Measurements from ENCODE around the gene OSBPL3.

The OSBPL3 gene

DNA sequence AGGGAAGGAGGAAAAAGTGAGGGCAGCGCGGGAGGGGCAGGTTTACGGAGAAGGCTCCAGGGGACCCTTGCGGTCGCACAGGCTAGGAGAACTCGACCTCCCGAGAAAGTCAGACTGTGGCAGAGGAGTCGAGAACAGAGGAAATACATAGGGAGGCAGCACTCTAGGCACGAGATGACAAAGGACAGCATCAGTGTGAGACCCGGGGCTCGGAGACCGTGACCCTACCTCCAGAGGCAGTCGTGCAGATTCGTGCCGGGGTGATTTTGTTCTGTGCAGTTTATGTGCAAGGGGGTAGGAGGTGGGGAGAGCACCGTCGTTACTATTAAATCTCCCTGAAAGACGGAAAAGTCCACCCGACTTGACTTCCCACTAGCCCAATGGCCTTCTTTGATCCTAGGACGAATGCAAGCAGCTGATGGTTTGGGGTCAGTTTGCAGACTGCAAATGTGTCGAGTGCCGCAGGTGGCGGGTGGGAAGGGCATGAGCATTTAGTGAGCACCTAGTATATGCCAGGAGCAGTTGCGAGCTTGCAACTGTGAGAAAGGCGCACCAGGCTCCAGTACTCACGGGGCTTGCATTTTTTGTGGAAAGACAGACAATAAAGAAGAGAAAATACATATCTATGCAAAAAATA is 674 bp upstream of the OSBPL3 start:
- no peak for DNase-seq

- DNase-seq, result peak; percentile 50
Measured at GRCh38 chr7:24979470-24979862, 512 bp downstream of the OSBPL3 start.

DNA sequence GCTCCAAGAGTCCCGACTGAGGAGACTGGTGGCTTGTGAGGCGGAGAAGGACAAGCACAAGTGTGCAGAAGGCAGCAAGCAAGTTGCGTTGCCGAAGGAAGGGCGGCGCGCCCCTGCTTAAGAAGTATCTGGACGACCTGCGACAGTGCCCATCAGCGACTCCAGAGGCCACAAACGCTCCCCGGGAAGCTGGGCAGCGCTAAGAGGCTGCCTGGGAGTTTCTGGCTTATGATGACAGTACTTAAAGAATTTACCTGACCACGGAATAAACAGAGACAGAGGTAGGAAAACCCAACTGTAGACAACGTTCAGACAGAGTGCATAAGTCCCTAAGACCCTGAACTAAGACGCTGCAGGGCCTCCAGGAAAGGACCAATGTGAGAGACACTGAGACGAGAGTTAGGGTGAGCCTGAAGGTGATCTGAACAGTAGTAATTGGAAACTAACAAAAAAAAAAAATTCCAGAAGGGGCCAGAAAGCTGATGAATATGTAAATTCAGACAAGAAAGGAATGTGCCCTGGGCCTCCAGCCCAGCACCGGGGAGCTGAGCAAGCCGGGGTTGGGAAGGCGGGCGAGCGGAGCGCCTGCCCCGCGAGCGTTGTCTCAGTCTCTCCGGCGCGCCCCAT is 1.0 kb downstream of the OSBPL3 start:
- DNase-seq, result peak; percentile 32

DNA sequence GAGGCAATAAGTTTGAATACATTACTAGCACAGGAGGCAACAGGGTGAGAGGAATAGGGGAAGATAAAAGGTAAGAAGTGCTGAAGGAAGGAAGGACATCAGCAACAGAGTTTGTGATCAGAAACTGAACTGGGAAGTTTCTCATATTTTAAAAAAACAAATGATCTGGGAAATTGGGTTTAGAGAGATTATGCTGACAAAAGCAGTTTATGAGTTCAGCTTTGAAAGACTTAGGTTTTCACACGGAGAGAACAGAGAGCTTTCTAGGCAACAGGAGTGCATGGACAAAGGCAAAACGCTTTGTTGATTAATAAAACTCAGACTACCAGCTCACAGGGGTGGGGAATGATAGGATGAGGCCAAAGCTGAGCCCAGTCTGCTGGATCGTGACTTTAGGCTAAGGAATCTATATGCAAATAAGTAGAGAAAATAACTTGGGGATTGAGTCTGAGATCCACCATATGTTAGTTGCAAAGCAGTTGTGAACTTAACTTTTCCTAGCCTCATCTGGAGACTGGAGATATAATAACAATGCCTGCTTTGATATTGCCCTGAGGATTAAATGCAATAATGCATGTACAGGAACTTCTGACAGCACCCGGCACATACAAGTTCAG is 4.2 kb downstream of the OSBPL3 start:
- no peak for DNase-seq

DNA sequence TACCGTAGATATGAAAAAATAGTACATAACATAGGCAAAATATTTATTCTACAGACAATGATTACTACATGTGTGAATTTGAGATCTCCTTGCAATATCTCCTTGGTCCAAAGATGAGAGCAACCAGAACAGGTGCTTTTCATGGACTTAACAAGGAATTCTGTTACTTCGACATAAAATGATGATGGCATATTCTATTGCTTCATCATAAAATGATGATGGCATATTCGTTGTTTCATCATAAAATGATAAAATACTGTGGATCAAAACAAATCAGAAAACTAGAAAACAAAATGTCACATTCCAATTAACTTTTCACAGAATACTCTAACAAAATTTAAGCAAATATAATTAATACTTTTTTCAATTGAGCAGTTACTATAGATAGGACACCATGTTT is 4.8 kb downstream of the OSBPL3 start:
- DNase-seq, result no peak

DNA sequence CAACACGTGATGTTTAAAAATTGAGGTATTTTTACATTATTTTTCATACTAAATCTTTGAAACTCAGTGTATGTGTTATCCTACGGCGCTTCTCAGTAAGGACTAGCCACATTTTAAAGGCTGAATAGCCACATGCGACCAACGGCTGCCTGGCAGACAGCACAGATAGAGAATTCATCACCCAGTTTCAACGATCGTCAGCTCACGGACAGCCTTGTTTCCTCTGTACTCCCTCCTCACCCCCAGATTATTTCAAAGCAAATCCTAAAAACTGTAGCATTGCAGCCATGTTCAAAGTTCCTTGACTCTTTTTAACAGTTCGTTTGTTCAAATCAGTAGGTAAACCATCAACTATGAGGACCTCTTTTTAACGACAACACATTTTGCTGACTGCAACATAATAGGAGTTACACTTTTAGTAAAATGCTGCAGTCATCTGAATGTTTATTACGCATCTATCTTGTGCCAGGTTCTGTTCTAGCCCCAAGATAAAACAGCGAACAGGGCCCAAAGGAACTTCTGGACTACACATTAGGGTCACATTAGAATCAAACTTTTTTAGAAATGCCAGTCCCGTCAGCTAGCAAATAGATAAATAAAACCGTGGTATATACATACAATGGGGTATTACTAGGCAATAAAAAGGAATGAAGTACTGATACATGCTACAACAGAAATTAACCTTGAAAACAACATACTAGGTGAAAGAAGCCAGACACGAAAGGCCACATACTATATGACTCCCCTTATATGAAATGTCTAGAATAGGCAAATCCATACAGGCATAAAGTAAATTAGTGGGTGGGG is 5.7 kb downstream of the OSBPL3 start:
- DNase-seq, result no peak

- no peak for DNase-seq
Measured at GRCh38 chr7:24972991-24973390, 7.0 kb downstream of the OSBPL3 start.

DNA sequence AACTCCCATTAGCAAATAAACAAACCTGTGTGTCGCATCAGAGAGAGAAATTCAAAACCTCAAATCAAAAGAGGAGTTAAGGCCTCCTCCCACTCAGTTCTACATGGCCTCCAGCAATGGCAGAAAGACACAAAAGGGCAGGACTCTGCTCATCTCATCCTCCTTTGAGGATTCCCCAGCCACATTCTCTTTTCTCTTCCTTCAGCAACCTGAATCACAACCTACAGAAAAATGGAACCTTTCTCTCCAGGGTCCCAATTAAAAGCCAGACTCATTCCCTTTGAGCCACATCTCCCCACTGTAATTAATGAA is 7.9 kb downstream of the OSBPL3 start:
- no peak for DNase-seq

GRCh38 chr7:24971333-24972165 is 8.4 kb downstream of the OSBPL3 start:
- peak; percentile 12 for DNase-seq

- DNase-seq, result no peak
Measured at GRCh38 chr7:24970676-24971075, 9.3 kb downstream of the OSBPL3 start.

DNA sequence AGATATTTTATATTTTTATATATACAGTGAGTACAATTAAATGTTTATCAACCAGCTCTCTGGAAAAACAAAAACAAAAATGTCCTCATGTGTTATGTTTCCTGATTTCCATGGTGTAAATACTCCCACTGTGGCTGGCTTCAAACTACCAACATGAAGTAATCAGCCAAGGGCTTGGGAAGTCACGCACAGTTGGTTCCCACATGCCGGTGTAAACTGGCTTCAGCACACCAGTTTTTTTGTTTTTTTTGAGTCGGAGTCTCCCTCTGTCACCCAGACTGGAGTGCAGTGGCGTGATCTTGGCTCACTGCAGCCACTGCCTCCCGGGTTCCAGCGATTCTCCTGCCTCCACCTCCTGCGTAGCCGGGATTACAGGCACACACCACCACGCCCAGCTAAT is 11.8 kb downstream of the OSBPL3 start:
- no peak for DNase-seq

DNA sequence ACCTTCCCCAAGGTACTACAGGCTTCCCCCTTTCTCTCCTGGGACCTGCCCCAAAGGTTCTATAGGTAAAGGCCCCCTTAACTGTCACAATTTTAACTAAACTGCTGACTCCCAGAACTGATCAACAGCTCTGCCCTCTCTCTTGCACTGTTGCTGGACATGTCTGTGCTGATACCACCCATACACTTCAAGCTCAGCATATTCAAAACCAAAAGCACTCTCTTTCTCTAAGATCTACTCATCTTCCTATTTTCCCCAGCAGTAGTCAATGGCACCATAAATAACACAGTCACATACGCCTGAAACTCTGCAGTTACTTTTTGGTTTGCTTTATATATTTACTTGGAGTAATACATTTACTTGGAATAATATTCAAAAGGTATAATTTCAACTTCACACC is 12.3 kb downstream of the OSBPL3 start:
- no peak for DNase-seq

GRCh38 chr7:24966802-24967201 is 13.2 kb downstream of the OSBPL3 start:
- DNase-seq, result no peak

GRCh38 chr7:24965831-24966708 is 13.9 kb downstream of the OSBPL3 start:
- DNase-seq, result peak; percentile 12

DNA sequence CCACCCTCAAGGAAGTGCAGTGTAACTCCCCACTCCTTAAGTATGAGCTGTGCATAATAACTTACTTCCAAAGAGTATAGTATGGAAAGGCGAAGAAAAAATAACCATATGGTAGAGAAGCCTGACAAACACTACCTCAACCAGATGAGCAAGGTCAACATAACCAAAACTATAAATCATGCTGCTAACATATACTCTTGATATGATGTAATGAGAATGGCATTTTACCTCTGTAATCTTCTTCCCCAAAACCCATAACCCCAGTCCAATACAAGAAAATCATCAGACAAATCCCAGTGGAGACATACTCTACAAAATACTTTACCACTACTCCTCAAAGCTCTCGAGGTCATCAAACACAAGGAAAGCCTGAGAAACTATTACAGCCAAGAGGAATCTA is 15.8 kb downstream of the OSBPL3 start:
- DNase-seq, result no peak

DNA sequence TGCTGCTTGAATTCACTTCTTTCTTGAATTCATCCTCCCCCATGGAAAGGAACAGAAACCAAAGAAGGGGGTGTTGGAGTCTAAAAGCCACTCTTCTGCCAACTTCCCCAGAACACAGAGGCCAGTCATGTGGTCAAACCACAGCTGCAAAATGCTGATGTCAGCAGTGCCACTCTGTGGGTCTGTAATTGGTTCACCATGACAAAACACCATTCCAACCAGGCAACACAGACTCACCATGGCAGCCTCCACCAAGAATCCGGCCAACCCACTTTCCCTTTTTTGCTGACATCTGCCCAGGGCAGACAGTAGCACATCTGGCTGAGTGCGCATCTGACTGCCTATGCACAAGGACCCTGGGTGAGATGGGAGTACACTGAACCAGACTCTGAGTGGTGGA is 16.8 kb downstream of the OSBPL3 start:
- DNase-seq, result no peak

- DNase-seq, result no peak
Measured at GRCh38 chr7:24962418-24962962, 17.5 kb downstream of the OSBPL3 start.

DNA sequence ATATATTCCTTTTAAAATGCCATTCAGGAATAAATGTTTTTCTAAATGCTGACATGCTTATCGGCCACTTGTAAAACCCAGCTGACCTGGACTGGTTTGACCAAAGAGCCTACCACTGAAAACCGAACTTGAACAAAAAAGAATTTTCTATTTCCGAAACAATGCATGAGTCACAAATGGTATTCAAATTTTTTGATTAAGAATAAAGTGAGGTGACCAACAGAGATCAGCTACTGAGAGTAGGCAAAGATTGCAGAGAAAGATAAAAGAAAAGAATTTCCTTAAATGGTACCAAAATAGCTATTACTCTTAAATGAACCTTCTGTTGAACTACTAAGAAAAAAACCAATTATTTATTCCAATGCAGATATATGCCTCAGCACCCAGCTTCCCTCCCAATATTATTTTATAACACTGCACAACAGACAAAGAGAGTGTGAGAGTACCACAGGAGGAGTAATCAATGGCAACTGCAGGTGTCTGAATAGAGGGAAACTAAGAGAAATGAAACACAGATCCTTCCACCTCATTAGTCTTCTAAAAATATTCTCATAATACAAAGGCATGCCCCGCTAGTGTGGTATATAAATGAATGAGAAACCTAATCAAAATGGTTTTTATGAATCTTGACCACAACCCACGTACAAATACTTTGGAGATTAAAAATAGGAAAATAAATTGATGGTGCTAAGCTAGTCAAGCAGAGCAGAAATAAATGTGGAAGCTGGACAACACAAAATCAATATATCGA is 20.1 kb downstream of the OSBPL3 start:
- DNase-seq, result no peak

DNA sequence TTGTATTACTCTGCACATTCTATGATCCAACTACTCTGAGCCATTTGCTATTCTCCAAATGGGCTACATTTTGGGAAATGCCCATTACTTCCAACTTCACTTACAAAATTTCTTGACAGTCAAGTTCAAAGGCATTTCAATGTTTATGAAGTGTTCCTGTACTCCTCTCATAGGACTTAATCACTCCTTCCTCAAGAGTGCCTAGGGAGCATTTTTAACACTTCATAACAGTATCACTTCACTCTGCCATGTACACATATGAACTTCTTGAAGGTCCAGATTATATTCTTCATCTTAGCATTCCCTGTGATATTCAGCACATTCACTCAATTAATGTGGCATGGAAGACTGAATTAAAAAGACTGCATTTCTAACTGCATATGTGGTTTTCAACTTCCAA is 21.6 kb downstream of the OSBPL3 start:
- DNase-seq, result no peak

DNA sequence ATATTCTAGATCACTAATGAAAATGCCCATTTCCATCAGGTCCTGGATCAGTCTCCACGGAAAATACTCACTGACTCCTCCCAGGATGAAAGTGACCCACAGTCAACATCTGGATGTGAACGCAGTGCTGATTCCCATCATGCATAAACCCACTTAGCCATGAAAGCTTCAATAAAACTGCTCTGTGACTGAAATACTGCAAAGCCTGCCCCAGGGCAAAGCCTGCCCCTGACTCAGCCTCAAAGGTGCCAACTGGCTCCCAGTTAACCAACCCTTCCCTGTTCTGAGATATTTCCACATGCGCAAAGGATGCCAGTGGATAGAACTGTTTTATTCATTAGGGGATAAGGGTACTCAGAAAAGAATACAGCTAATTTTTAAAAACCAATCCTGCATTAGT is 24.0 kb downstream of the OSBPL3 start:
- DNase-seq, result no peak

DNA sequence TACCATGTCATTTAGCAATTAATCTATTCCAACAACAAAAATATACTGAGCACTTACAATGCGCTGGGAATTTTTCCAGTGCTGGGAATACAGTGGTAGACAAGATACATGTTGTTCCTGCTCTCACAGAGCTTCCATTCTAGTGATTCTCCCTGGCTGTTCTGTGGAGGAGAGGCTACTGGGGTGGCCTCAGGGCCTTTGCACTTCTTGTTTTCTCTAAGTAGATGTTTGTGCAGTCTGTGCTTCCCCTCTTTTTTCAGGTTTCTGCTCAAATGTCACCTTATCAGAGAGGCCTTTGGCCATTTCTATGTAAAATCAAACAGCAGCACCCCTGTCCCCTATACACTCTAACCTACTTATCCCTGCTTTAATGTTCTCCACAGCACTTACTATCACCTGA is 24.7 kb downstream of the OSBPL3 start:
- no peak for DNase-seq

All from NCI-H82 (cell line).